HepG2 (cell line): ENCODE data around the gene NEK5. TPM values are rescaled to one million over a fixed set of nuclear protein-coding genes. Genes with fewer than 3 reads are reported as not detected.

Experiments used
- ARNT2 ChIP-seq: sonication (generic); formaldehyde crosslinking; IDR thresholded peaks from 2 replicates; pipeline ENCODE4 v1.8.0; 2022; ENCODE audit warnings: mild to moderate bottlenecking, low read depth, missing genetic modification reagents, moderate library complexity
- ATF2 ChIP-seq: sonication (generic); formaldehyde crosslinking; IDR thresholded peaks from 2 replicates; pipeline ENCODE4 v1.4.0; 2020; ENCODE audit warnings: missing genetic modification reagents
- EP300 ChIP-seq, 3 experiments: sonication (generic) in 1 of 3; formaldehyde crosslinking in 1 of 3; IDR thresholded peaks; 2 replicates each; pipeline versions ENCODE4 v1.5.1 to v1.6.1; 2011 to 2020; ENCODE audit warnings: low read depth in 2 of 3, low read length in 2 of 3, borderline replicate concordance in 1 of 3, improper control_type of control experiment in 1 of 3, mild to moderate bottlenecking in 1 of 3, missing genetic modification reagents in 1 of 3, moderate library complexity in 1 of 3
- FOXA1 ChIP-seq, 2 experiments: fragments of 450-650 bp in 1 of 2; sonication (generic) in 1 of 2; formaldehyde crosslinking in 1 of 2; IDR thresholded peaks; 2 replicates each; pipeline versions ENCODE4 v1.4.0 to v1.6.1; 2016 to 2020; ENCODE audit warnings: missing genetic modification reagents in 1 of 2
- FOXO1 ChIP-seq: sonication (generic); formaldehyde crosslinking; IDR thresholded peaks from 2 replicates; pipeline ENCODE4 v1.4.0; 2020; ENCODE audit warnings: missing genetic modification reagents
- HMG20B ChIP-seq: conservative IDR thresholded peaks from 2 replicates; pipeline ENCODE4 v1.6.1; 2016; ENCODE audit warnings: missing genetic modification reagents, missing compliant biosample characterization
- LRRFIP1 ChIP-seq: sonication (generic); formaldehyde crosslinking; conservative IDR thresholded peaks from 2 replicates; pipeline ENCODE4 v1.4.0; 2020; ENCODE audit warnings: missing genetic modification reagents
- PAWR ChIP-seq: sonication (generic); formaldehyde crosslinking; IDR thresholded peaks from 2 replicates; pipeline ENCODE4 v1.4.0; 2020; ENCODE audit warnings: missing genetic modification reagents, mild to moderate bottlenecking, borderline replicate concordance
- REST ChIP-seq, 2 experiments: IDR thresholded peaks; 2 replicates each; pipeline ENCODE4 v1.6.1; 2011 to 2012; ENCODE audit warnings: low read length in 2 of 2, borderline replicate concordance in 1 of 2, low read depth in 1 of 2, mild to moderate bottlenecking in 1 of 2, moderate library complexity in 1 of 2
- STAG1 ChIP-seq: sonication (generic); formaldehyde crosslinking; IDR thresholded peaks from 2 replicates; pipeline ENCODE4 v1.4.0; 2020; ENCODE audit warnings: missing genetic modification reagents
- TBP ChIP-seq: sonication (generic); formaldehyde crosslinking; IDR thresholded peaks from 2 replicates; pipeline ENCODE4 v1.5.0; 2020; ENCODE audit warnings: missing genetic modification reagents
- U2AF1 ChIP-seq: fragments of 200-400 bp; formaldehyde crosslinking; optimal IDR thresholded peaks from 2 replicates; pipeline ENCODE3; 2017; ENCODE audit warnings: mild to moderate bottlenecking, low read depth, low read length
- XBP1 ChIP-seq: sonication (generic); formaldehyde crosslinking; IDR thresholded peaks from 2 replicates; pipeline ENCODE4 v1.5.0; 2020; ENCODE audit warnings: missing genetic modification reagents
- XRCC5 ChIP-seq: fragments of 200-400 bp; formaldehyde crosslinking; optimal IDR thresholded peaks from 2 replicates; pipeline ENCODE3; 2017; ENCODE audit warnings: mild to moderate bottlenecking, low read length
- ZBTB14 ChIP-seq: sonication (generic); formaldehyde crosslinking; IDR thresholded peaks from 2 replicates; pipeline ENCODE4 v1.4.0; 2020; ENCODE audit warnings: missing genetic modification reagents
- ZNF567 ChIP-seq: sonication (generic); formaldehyde crosslinking; IDR thresholded peaks from 2 replicates; pipeline ENCODE4 v1.8.1; 2023; ENCODE audit warnings: mild to moderate bottlenecking, missing genetic modification reagents, borderline replicate concordance
- ZNF598 ChIP-seq: sonication (generic); formaldehyde crosslinking; IDR thresholded peaks from 2 replicates; pipeline ENCODE4 v1.5.1; 2020; ENCODE audit warnings: mild to moderate bottlenecking, missing genetic modification reagents, borderline replicate concordance
- ZNF740 ChIP-seq: sonication (generic); formaldehyde crosslinking; IDR thresholded peaks from 2 replicates; pipeline ENCODE4 v1.4.0; 2020; ENCODE audit warnings: missing genetic modification reagents
- ZNF816 ChIP-seq: sonication (generic); formaldehyde crosslinking; IDR thresholded peaks from 2 replicates; pipeline ENCODE4 v1.8.0; 2022; ENCODE audit warnings: missing genetic modification reagents, mild to moderate bottlenecking, borderline replicate concordance
- polyA plus RNA-seq, 8 experiments: library from polyadenylated mRNA; depleted of rRNA in 3 of 8; stranded (reverse) in 7 of 8; unstranded in 1 of 8; fragments of >200 nt; fragmentation: Illumina TruSeq in 4 of 8; extraction: Trizol in 4 of 8; gene quantifications; 2 replicates each; pipeline versions ENCODE4 v1.2.1 to v1.2.3, GENCODE V29; 2011 to 2016; ENCODE audit warnings: low read depth in 4 of 8, missing spikeins in 1 of 8, mixed read lengths in 1 of 8; ENCODE audit not compliant: insufficient read depth in 1 of 8
- total RNA-seq, 5 experiments: library from RNA; depleted of rRNA; stranded (reverse); fragments of >200 nt; fragmentation: Illumina TruSeq; extraction: Trizol; gene quantifications; 2 replicates each; pipeline ENCODE4 v1.2.3, GENCODE V29; 2016; ENCODE audit warnings: low read depth in 1 of 5

The NEK5 gene
- total and polyA plus RNA-seq, 2 of the 13 experiments (the other 11 are each of a cell fraction or from before 2014, with no cell fraction given): 0.12 to 0.22 TPM

GRCh38 chr13:52010890-52011631 is 117.8 kb downstream of the NEK5 start, which contains the start of gene ATP7B (continued):
- TF ChIP-seq ZNF816 (CRISPR knock-in tag) (no peak), FOXA1 (IDR thresholded peaks at IDR 0.05) (no peak), FOXA1 (CRISPR knock-in tag; IDR thresholded peaks at IDR 0.05) (peak; percentile 10; the same call in 1 of the 2 replicates), ZNF598 (CRISPR knock-in tag) (peak; percentile 50; the same call in 1 of the 2 replicates), ZNF567 (peak; percentile 44; the same call in 1 of the 2 replicates), XRCC5 (no peak), ATF2 (CRISPR knock-in tag) (no peak), ARNT2 (CRISPR knock-in tag) (no peak), STAG1 (CRISPR knock-in tag) (peak; percentile 14; the same call in 1 of the 2 replicates), REST (IDR thresholded peaks at IDR 0.05; ENCODE audit: borderline replicate concordance in 1 of 2, low read depth in 1 of 2, low read length in 2 of 2) (0 out of 4 replicates have a peak, but pooled peaks of 1 of the 2 experiments have one; percentile 17), FOXO1 (CRISPR knock-in tag) (no peak), HMG20B (no peak), ZNF740 (CRISPR knock-in tag) (no peak), LRRFIP1 (CRISPR knock-in tag) (no peak), TBP (CRISPR knock-in tag) (no peak), PAWR (CRISPR knock-in tag) (no peak), U2AF1 (no peak), XBP1 (CRISPR knock-in tag) (no peak), ZBTB14 (CRISPR knock-in tag) (no peak), EP300 (IDR thresholded peaks at IDR 0.05; ENCODE audit: low read depth in 2 of 2, low read length in 2 of 2) (no peak), EP300 (CRISPR knock-in tag; IDR thresholded peaks at IDR 0.05; ENCODE audit: borderline replicate concordance) (no peak)
